ENCODE measurements around the gene SELENOS. TPM values are rescaled to one million over a fixed set of nuclear protein-coding genes. Genes with fewer than 3 reads are reported as not detected.

SELENOS gene
- total RNA-seq, 1 donor from 2014 or later = 47.2 TPM

DNA sequence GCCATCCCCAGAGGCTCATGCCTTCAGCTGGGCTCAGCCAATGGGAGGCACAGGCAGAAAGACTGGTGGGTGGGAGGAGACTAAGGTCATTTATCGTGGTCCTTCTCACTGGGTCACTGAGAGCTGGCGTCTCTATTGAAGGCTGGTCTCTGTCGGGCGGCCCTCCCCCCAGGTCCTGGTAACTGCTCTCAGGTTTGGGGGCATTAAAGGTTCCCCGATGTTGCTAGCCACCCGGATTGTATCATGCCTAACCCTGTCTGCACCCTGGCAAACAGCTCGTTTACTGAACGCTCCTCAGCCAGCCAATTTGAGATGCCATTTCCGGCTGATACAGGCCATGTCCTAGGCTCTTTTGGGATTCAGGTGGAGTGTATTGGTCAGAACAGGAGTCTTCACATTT, 10.5 kb downstream of the SELENOS start:
- Mint-ChIP-seq H3K4me1 (ENCODE audit: unreplicated experiment) (no peaks in the 10 kb centered on the region), H3K9me3 (no peaks in the 10 kb centered on the region), H3K27me3 (peaks cover 3% of the 10 kb centered on the region), H3K36me3 (peaks cover 21% of the 10 kb centered on the region), H3K27ac (no peak overlapping the region), H3K4me3 (no peak overlapping the region)
- DNase-seq (ENCODE audit: extremely low spot score, unreplicated experiment) = no peak
- TF ChIP-seq, protein P1, sequence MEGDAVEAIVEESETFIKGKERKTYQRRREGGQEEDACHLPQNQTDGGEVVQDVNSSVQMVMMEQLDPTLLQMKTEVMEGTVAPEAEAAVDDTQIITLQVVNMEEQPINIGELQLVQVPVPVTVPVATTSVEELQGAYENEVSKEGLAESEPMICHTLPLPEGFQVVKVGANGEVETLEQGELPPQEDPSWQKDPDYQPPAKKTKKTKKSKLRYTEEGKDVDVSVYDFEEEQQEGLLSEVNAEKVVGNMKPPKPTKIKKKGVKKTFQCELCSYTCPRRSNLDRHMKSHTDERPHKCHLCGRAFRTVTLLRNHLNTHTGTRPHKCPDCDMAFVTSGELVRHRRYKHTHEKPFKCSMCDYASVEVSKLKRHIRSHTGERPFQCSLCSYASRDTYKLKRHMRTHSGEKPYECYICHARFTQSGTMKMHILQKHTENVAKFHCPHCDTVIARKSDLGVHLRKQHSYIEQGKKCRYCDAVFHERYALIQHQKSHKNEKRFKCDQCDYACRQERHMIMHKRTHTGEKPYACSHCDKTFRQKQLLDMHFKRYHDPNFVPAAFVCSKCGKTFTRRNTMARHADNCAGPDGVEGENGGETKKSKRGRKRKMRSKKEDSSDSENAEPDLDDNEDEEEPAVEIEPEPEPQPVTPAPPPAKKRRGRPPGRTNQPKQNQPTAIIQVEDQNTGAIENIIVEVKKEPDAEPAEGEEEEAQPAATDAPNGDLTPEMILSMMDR (conservative IDR thresholded peaks at IDR 0.05) = no peak

GRCh38 chr15:101266034-101266433, 11.3 kb downstream of the SELENOS start:
- Mint-ChIP-seq H3K4me1 (ENCODE audit: unreplicated experiment) (no peaks in the 10 kb centered on the region), H3K9me3 (no peaks in the 10 kb centered on the region), H3K4me3 (no peak overlapping the region), H3K27me3 (peaks cover 3% of the 10 kb centered on the region), H3K36me3 (peaks cover 16% of the 10 kb centered on the region), H3K27ac (no peak overlapping the region)
- TF ChIP-seq, protein P1 (conservative IDR thresholded peaks at IDR 0.05) = no peak
- no peak for DNase-seq (ENCODE audit: extremely low spot score, unreplicated experiment)

DNA sequence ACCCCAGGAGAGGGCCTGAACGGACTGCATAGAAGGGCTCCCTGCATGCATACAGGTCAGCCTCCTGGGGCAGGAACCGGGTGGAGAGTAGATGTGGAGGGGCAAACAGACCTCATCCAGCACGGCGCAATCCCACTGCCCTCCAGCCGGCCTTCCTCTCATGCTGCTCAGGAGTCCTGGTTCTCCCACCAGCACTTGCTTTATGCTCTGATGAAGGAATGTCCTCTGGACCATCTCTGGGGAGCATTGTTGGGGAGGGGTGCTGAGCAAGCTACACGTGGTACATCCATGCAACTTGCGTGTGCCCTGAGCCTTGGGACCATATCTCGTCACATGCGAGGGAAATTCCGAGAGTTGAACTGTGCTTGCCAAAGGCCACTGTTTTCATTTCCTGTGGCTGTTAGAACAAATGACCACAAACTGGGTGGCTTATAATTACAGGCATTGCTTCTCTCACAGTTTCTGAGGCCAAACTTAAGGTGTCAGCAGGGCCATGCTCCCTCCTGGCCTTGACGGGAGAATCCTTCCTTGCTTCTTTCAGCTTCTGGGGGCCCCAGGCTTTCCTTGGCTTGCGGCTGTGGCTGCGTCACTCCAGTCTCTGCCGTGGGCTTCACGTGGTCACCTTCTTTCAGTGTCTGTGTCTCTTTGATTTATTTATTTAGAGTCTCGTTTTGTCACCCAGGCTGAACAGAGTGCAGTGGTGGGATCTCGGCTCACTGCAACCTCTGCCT, 12.2 kb downstream of the SELENOS start:
- no peak for DNase-seq (ENCODE audit: extremely low spot score, unreplicated experiment)
- H3K36me3 Mint-ChIP-seq = peaks cover 12% of the 10 kb centered on the region
- H3K4me1 Mint-ChIP-seq (ENCODE audit: unreplicated experiment) = no peaks in the 10 kb centered on the region
- no peak overlapping the region for H3K4me3 Mint-ChIP-seq
- peaks cover 5% of the 10 kb centered on the region for H3K27me3 Mint-ChIP-seq
- no peak overlapping the region for H3K27ac Mint-ChIP-seq
- H3K9me3 Mint-ChIP-seq = no peaks in the 10 kb centered on the region
- TF ChIP-seq, protein P1 (conservative IDR thresholded peaks at IDR 0.05) = no peak

GRCh38 chr15:101264011-101264410, 13.3 kb downstream of the SELENOS start:
- Mint-ChIP-seq H3K4me3 (no peak overlapping the region), H3K9me3 (no peaks in the 10 kb centered on the region), H3K36me3 (peaks cover 5% of the 10 kb centered on the region), H3K27me3 (peaks cover 12% of the 10 kb centered on the region), H3K27ac (no peak overlapping the region), H3K4me1 (ENCODE audit: unreplicated experiment) (no peaks in the 10 kb centered on the region)
- TF ChIP-seq, protein P1 (conservative IDR thresholded peaks at IDR 0.05) = no peak
- no peak for DNase-seq (ENCODE audit: extremely low spot score, unreplicated experiment)

DNA sequence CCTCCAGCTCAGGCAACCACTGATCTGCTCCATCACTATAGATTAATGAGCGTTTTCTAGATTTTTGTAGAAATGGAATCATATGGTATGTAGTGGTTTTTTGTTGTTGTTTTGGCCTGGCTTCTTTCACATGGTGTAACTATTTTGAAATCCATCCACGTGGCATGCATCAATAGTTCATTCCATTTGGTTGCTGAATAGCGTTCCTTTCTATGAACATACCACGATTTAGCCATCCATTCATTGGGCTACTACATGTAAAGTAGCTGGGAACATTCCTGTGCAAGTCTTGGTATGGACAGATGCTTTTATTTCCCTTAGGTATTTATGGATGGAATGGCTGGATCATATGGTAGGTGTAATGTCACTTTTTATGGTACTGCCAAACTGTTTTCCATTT, 14.7 kb downstream of the SELENOS start:
- Mint-ChIP-seq H3K36me3 (no peaks in the 10 kb centered on the region), H3K27ac (no peak overlapping the region), H3K4me1 (ENCODE audit: unreplicated experiment) (peaks cover 6% of the 10 kb centered on the region), H3K4me3 (no peak overlapping the region), H3K9me3 (no peaks in the 10 kb centered on the region), H3K27me3 (peaks cover 18% of the 10 kb centered on the region)
- no peak for DNase-seq (ENCODE audit: extremely low spot score, unreplicated experiment)
- TF ChIP-seq, protein P1 (conservative IDR thresholded peaks at IDR 0.05) = no peak
